Prostate gland (tissue), 2 donors: ENCODE measurements around the gene GMIP. TPM values are rescaled to one million over a fixed set of nuclear protein-coding genes. Genes with fewer than 3 reads are reported as not detected.

Source experiments
- DNase-seq: peaks from one replicate; pipeline ENCODE4 v3.0.0-alpha.2; 2019; ENCODE audit warnings: low spot score
- H3K27ac ChIP-seq, 2 donors: fragments of 200-600 bp; sonication (generic); 2 replicates each; pipeline ENCODE4 v1.5.1; 2017 to 2019
- H3K27me3 ChIP-seq: fragments of 200-600 bp; sonication (generic); replicated peaks from 2 replicates; pipeline ENCODE4 v1.5.1; 2019; ENCODE audit not compliant: insufficient read depth
- H3K36me3 ChIP-seq, 2 donors: fragments of 200-600 bp; sonication (generic); 1 replicate in 1 of 2; 2 replicates in 1 of 2; pipeline versions ENCODE4 v1.5.1 to v1.8.1; 2017 to 2019
- H3K4me1 ChIP-seq: fragments of 200-600 bp; sonication (generic); replicated peaks from 2 replicates; pipeline ENCODE4 v1.5.1; 2019
- H3K4me3 ChIP-seq, 2 donors: fragments of 200-600 bp; sonication (generic); 2 replicates each; pipeline ENCODE4 v1.5.1; 2017 to 2019
- H3K9me3 ChIP-seq: fragments of 200-600 bp; sonication (generic); 2 replicates; pipeline ENCODE4 v1.5.1; 2017
- POLR2A ChIP-seq: fragments of 450-650 bp; IDR thresholded peaks from one replicate; pipeline ENCODE4 v1.6.1; 2016; ENCODE audit warnings: antibody characterized with exemption, mild to moderate bottlenecking
- POLR2AphosphoS5 ChIP-seq: sonication (generic); formaldehyde crosslinking; IDR thresholded peaks from one replicate; pipeline ENCODE4 v1.6.1; 2017; ENCODE audit warnings: antibody characterized with exemption
- WGBS: methylation state at CpG from one replicate; pipeline ENCODE4 v1.1.5; 2018; 5-methylcytosine and 5-hydroxymethylcytosine counted together
- intact Hi-C: fragments of 100-400 bp; cut with DNase I; formaldehyde crosslinking; loops from one replicate; pipeline ENCODE4 v1.14.2; 2022
- total RNA-seq, 2 donors: library from RNA; depleted of rRNA; stranded (reverse); fragments of >200 nt; gene quantifications; one replicate each; pipeline ENCODE4 v1.1.0, GENCODE V29; 2016
- TF ChIP-seq, protein P1 (sequence below), 4 experiments: fragments of 200-600 bp in 2 of 4; fragments of 450-650 bp in 2 of 4; sonication (generic) in 2 of 4; IDR thresholded peaks; 1 replicate in 3 of 4; 2 replicates in 1 of 4; pipeline ENCODE4 v1.5.1; 2016 to 2019; ENCODE audit warnings: antibody characterized with exemption in 4 of 4, mild to moderate bottlenecking in 2 of 4, moderate library complexity in 2 of 4

GMIP gene
- total RNA-seq, 2 donors from 2014 or later = 10.2 to 11.6 TPM

GRCh38 chr19:19679176-19680073, 36.0 kb upstream of the GMIP start:
- Histone ChIP-seq H3K4me3 (no peak overlapping the region), H3K36me3 (peaks cover 0 to 14% of the 10 kb centered on the region in 2 donors), H3K4me1 (no peaks in the 10 kb centered on the region), H3K27me3 (no peaks in the 10 kb centered on the region), H3K27ac (no peak overlapping the region), H3K9me3 (no peaks in the 10 kb centered on the region)
- intact Hi-C loops = no loop called here
- DNase-seq = no peak
- TF ChIP-seq POLR2AphosphoS5 (no peak), POLR2A (no peak)
- TF ChIP-seq, protein P1, sequence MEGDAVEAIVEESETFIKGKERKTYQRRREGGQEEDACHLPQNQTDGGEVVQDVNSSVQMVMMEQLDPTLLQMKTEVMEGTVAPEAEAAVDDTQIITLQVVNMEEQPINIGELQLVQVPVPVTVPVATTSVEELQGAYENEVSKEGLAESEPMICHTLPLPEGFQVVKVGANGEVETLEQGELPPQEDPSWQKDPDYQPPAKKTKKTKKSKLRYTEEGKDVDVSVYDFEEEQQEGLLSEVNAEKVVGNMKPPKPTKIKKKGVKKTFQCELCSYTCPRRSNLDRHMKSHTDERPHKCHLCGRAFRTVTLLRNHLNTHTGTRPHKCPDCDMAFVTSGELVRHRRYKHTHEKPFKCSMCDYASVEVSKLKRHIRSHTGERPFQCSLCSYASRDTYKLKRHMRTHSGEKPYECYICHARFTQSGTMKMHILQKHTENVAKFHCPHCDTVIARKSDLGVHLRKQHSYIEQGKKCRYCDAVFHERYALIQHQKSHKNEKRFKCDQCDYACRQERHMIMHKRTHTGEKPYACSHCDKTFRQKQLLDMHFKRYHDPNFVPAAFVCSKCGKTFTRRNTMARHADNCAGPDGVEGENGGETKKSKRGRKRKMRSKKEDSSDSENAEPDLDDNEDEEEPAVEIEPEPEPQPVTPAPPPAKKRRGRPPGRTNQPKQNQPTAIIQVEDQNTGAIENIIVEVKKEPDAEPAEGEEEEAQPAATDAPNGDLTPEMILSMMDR (IDR thresholded peaks at IDR 0.05) = no peak
- 96% methylated on average over 20 of the region's 20 CpGs for WGBS

GRCh38 chr19:19677579-19677978, 34.1 kb upstream of the GMIP start:
- DNase-seq = no peak
- intact Hi-C loops = no loop called here
- H3K4me3 ChIP-seq = no peak overlapping the region

GRCh38 chr19:19674315-19674714, 30.9 kb upstream of the GMIP start:
- DNase-seq = no peak
- H3K27me3 ChIP-seq = no peaks in the 10 kb centered on the region
- 96% methylated on average over 6 of the region's 6 CpGs for WGBS
- TF ChIP-seq, protein P1 (IDR thresholded peaks at IDR 0.05) = no peak
- TF ChIP-seq POLR2AphosphoS5 = no peak
- TF ChIP-seq POLR2A = no peak
- H3K9me3 ChIP-seq = no peaks in the 10 kb centered on the region
- H3K27ac ChIP-seq = no peak overlapping the region
- intact Hi-C loops = no loop called here
- H3K4me1 ChIP-seq = no peaks in the 10 kb centered on the region
- peaks cover 0 to 9% of the 10 kb centered on the region in 2 donors for H3K36me3 ChIP-seq
- no peak overlapping the region for H3K4me3 ChIP-seq

More at GRCh38 chr19:19677579-19677978, 34.1 kb upstream of the GMIP start:
- Histone ChIP-seq H3K27me3 (no peaks in the 10 kb centered on the region), H3K4me1 (no peaks in the 10 kb centered on the region), H3K27ac (no peak overlapping the region), H3K36me3 (peaks cover 0 to 14% of the 10 kb centered on the region in 2 donors), H3K9me3 (no peaks in the 10 kb centered on the region)
- TF ChIP-seq, protein P1 (IDR thresholded peaks at IDR 0.05) = no peak
- TF ChIP-seq POLR2A (no peak), POLR2AphosphoS5 (no peak)
- 89% methylated on average over 7 of the region's 7 CpGs for WGBS

DNA sequence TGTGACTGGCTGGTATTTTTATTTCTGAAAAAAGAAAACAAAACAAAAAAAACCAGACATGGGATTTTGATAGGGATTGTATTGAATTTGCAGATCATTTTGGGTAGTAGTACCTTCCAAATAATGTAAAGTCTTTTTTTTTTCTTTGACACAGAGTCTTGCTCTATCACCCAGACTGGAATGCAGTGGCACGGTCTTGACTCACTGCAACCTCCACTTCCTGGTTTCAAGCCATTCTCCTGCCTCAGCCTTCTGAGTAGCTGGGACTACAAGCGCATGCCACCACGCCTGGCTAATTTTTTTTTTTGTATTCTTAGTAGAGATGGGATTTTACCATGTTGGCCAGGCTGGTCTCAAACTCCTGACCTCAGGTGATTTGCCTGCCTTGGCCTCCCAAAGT, 29.4 kb upstream of the GMIP start:
- DNase-seq = no peak
- H3K27me3 ChIP-seq = no peaks in the 10 kb centered on the region
- intact Hi-C loops = no loop called here
- no peak overlapping the region for H3K27ac ChIP-seq
- no peak overlapping the region for H3K4me3 ChIP-seq
- no peaks in the 10 kb centered on the region for H3K4me1 ChIP-seq
- WGBS = 98% methylated on average over 3 of the region's 3 CpGs
- TF ChIP-seq, protein P1 (IDR thresholded peaks at IDR 0.05) = no peak
- TF ChIP-seq POLR2AphosphoS5 (no peak), POLR2A (no peak)
- no peaks in the 10 kb centered on the region for H3K9me3 ChIP-seq
- no peaks in the 10 kb centered on the region for H3K36me3 ChIP-seq
